Psoas muscle (tissue), 8 donors: Measurements from ENCODE around the gene ARNT2. TPM values are rescaled to one million over a fixed set of nuclear protein-coding genes. Genes with fewer than 3 reads are reported as not detected.

Experiments used
- ATAC-seq, 4 donors: fragments of 200-7000 bp; cut with Tn5 transposase; one replicate each; pipeline ENCODE4 v1.9.1; 2020; ENCODE audit warnings: moderate library complexity in 3 of 4, mild to moderate bottlenecking in 2 of 4
- DNase-seq, 2 donors: peaks; one replicate each; pipeline ENCODE4 v3.0.0-alpha.2; 2020
- H3K27ac ChIP-seq: fragments of 200-600 bp; one replicate; pipeline ENCODE4 v1.8.0; 2022
- H3K27me3 ChIP-seq, 3 donors: fragments of 200-600 bp in 1 of 3; one replicate each; pipeline versions ENCODE4 v1.6.1 to v1.8.0; 2013 to 2022; ENCODE audit warnings: low read length in 2 of 3, mild to moderate bottlenecking in 2 of 3, moderate library complexity in 1 of 3; ENCODE audit not compliant: insufficient read depth in 3 of 3
- H3K36me3 ChIP-seq, 2 donors: fragments of 200-600 bp in 1 of 2; one replicate each; pipeline versions ENCODE4 v1.6.1 to v1.8.0; 2013 to 2022; ENCODE audit warnings: low read depth in 1 of 2, mild to moderate bottlenecking in 1 of 2, moderate library complexity in 1 of 2; ENCODE audit not compliant: insufficient read depth in 1 of 2
- H3K4me1 ChIP-seq: fragments of 200-600 bp; one replicate; pipeline ENCODE4 v1.8.0; 2022
- H3K4me3 ChIP-seq: fragments of 200-600 bp; one replicate; pipeline ENCODE4 v1.8.0; 2022; ENCODE audit warnings: mild to moderate bottlenecking
- H3K9me3 ChIP-seq: fragments of 200-600 bp; one replicate; pipeline ENCODE4 v1.8.0; 2022
- WGBS, 3 donors: extraction: QIAGEN DNeasy Blood & Tissue Kit; methylation state at CpG; one replicate each; pipeline versions ENCODE4 v1.1.6 to v1.1.7; 2013; 5-methylcytosine and 5-hydroxymethylcytosine counted together
- intact Hi-C, 2 donors: fragments of 100-400 bp; cut with DNase I; formaldehyde crosslinking; loops; one replicate each; pipeline versions ENCODE4 v1.11.0 to v1.14.2; 2022
- polyA plus RNA-seq, 3 donors: library from polyadenylated mRNA; stranded (reverse); fragments of 200-250 nt; gene quantifications; one replicate each; pipeline ENCODE4 v1.2.3, GENCODE V29; 2013
- total RNA-seq, 4 donors: library from RNA; stranded (reverse); fragmentation: NEBNext Ultra II Directional in 2 of 4; extraction: Animal tissue kit (Norgen Biotek cat#: 25700) in 2 of 4; gene quantifications; one replicate each; pipeline versions ENCODE4 v1.2.1 to v1.2.4, GENCODE V29; 2021 to 2023
- TF ChIP-seq, protein P1 (sequence below): fragments of 200-600 bp; IDR thresholded peaks from one replicate; pipeline ENCODE4 v1.8.0; 2022; ENCODE audit warnings: antibody characterized with exemption
- donor health status: healthy with polysubstance abuse.
- donor health status: DM: no; HTN: no; CAD: no; lungs with moderate emphysema.
- donor health status: Bipolar disorder and iron deficiency.
- donor health status: healthy.
- donor health status: DM: yes; HTN: yes; CAD: no.
- donor health status: DM: no; HTN: no; CAD: no.
- donor health status: DM: no; HTN: no; CAD: no.
- donor health status: DM: yes; HTN: yes; CAD: no.

The ARNT2 gene
- total and polyA plus RNA-seq, 7 donors = 0.09 to 12.2 (median 4.4) TPM

DNA sequence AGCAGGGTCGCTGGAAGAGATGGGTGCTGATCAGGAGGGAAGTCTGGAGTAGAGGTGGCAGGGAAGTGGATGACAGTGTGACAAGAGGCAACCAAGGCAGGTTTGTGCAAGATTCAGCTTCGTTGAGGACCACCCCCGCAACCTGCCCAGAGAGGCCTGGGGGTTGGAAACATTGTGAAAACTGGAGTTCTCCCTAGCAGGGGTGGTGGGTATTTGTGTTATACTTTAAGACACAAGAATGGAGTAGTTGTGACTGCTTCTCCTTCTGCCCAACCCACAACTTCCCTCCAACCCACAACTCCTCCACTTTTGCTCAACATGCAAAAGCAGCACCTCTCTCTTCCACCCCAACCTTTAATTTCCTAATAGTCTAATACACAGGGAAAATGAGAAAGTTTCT, 8.6 kb upstream of the ARNT2 start:
- intact Hi-C loops = no loop called here
- DNase-seq (no peak), ATAC-seq (no peak)
- WGBS, 3 donors = 78 to 90% (median 87%) methylated on average over 3 of the region's 3 CpGs
- H3K4me3 ChIP-seq = no peak overlapping the region
- H3K27me3 ChIP-seq = no peaks in the 10 kb centered on the region
- H3K27ac ChIP-seq = no peak overlapping the region
- H3K9me3 ChIP-seq = no peaks in the 10 kb centered on the region
- no peaks in the 10 kb centered on the region for H3K4me1 ChIP-seq
- H3K36me3 ChIP-seq = no peaks in the 10 kb centered on the region
- TF ChIP-seq, protein P1, sequence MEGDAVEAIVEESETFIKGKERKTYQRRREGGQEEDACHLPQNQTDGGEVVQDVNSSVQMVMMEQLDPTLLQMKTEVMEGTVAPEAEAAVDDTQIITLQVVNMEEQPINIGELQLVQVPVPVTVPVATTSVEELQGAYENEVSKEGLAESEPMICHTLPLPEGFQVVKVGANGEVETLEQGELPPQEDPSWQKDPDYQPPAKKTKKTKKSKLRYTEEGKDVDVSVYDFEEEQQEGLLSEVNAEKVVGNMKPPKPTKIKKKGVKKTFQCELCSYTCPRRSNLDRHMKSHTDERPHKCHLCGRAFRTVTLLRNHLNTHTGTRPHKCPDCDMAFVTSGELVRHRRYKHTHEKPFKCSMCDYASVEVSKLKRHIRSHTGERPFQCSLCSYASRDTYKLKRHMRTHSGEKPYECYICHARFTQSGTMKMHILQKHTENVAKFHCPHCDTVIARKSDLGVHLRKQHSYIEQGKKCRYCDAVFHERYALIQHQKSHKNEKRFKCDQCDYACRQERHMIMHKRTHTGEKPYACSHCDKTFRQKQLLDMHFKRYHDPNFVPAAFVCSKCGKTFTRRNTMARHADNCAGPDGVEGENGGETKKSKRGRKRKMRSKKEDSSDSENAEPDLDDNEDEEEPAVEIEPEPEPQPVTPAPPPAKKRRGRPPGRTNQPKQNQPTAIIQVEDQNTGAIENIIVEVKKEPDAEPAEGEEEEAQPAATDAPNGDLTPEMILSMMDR = no peak

DNA sequence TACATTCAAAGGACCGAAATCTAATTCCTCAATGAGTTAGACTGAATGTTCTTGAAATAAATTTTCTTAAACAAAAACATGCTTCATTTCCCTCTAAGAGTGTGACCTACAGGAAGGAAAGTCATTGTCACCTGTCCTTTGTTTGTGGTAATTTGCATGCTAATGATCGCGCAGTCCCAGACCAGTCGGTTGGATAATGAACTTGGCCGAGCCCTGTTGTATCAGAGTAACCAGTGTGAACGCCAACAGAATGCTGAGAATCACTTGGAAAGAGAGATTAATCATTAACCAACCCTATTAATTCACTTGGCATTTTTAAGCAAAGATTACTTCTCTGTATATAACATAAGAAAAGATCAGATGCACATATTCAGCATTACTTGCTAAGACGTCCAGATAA, 8.1 kb upstream of the ARNT2 start:
- no peak for ATAC-seq
- Histone ChIP-seq H3K36me3 (no peaks in the 10 kb centered on the region), H3K9me3 (no peaks in the 10 kb centered on the region), H3K4me1 (no peaks in the 10 kb centered on the region), H3K27ac (no peak overlapping the region), H3K4me3 (no peak overlapping the region), H3K27me3 (no peaks in the 10 kb centered on the region)
- WGBS, 3 donors = 73 to 79% (median 77%) methylated on average over 7 of the region's 7 CpGs
- no peak for DNase-seq
- intact Hi-C loops = no loop called here
- TF ChIP-seq, protein P1 = no peak

DNA sequence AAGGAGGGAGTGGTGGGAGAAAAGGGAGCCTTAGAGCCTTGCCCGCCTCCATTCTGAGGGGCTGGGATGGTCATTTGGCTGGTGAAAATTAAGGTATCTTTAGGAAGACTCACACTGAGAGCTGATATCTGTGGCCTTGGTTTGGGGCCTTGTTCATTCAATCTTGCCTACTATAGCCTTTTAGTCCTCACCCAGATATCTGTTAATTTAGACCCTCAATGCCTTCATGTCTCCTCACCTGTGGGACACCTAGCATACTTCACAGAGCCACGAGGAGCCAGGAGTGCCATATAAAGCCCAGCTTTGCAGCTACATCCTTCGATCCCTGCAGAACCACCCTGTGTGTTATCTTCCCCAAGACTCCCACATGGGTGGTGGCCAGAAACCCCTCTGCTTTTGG, 4.7 kb upstream of the ARNT2 start:
- intact Hi-C loops = no loop called here
- ATAC-seq = no peak
- H3K4me1 ChIP-seq = peaks cover 6% of the 10 kb centered on the region

DNA sequence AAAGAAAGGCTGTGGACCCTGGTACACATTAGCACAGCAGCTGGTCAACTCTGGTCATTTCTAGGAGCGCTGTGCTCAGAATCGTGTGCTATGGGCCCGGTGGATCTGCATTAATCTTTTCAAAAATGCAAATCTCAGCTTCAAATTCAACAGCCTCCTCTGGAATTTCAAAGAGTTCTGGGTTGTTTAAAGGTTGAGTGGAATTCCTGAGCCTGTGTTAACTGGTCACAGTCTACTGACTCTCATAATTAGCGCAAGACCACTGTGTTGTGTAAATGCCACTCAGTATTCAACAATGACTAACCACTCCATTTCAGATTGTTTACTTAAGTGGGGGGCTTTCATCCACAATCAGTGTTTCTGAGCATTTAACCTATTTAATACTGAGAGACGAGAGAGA, 2.7 kb upstream of the ARNT2 start:
- DNase-seq (no peak), ATAC-seq (no peak)
- 85 to 92% (median 90%) methylated on average over 5 of the region's 5 CpGs for WGBS, 3 donors
- Histone ChIP-seq H3K9me3 (no peaks in the 10 kb centered on the region), H3K4me1 (peaks cover 11% of the 10 kb centered on the region), H3K27ac (no peak overlapping the region), H3K27me3 (no peaks in the 10 kb centered on the region), H3K36me3 (no peaks in the 10 kb centered on the region), H3K4me3 (no peak overlapping the region)
- intact Hi-C loops = loop anchor here in 1 of 2 donors (10.0 kb wide), 1 partner anchor 77 kb away; no protein-coding TSS in a partner anchor
- TF ChIP-seq, protein P1 = no peak

More for the DNA sequence above, 4.7 kb upstream of the ARNT2 start:
- H3K27ac ChIP-seq = no peak overlapping the region
- WGBS, 3 donors = 88 to 93% (median 91%) methylated on average over 3 of the region's 3 CpGs
- H3K9me3 ChIP-seq = no peaks in the 10 kb centered on the region
- H3K4me3 ChIP-seq = no peak overlapping the region
- H3K36me3 ChIP-seq = no peaks in the 10 kb centered on the region
- TF ChIP-seq, protein P1 = no peak
- no peak for DNase-seq
- H3K27me3 ChIP-seq = no peaks in the 10 kb centered on the region

DNA sequence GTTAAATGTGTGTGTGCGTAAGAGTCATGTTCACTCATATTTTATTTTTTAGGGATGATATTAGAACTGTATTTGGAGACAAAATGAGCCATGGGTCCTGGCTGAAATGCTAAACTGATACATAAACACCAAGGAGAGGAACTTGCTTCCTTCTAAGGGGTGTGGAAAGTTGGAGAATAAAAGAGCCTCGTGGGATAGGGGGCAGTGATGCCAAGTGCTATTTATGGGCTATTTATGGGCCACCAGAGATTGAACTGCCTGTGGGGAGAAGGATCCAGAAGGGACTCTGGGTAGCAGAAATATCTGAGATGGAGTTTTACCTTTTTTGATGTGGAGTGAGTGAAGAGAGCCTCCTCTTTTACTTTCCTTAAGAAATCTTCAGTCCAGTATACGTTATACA, 1.8 kb upstream of the ARNT2 start:
- Histone ChIP-seq H3K27ac (no peak overlapping the region), H3K36me3 (no peaks in the 10 kb centered on the region), H3K27me3 (no peaks in the 10 kb centered on the region), H3K4me1 (peaks cover 11% of the 10 kb centered on the region), H3K9me3 (no peaks in the 10 kb centered on the region), H3K4me3 (no peak overlapping the region)
- WGBS, 3 donors = 57 to 65% (median 64%) methylated on average over 3 of the region's 3 CpGs
- TF ChIP-seq, protein P1 = no peak
- ATAC-seq (no peak), DNase-seq (no peak)
- intact Hi-C loops = loop anchor here in 1 of 2 donors (10.0 kb wide), 1 partner anchor 78 kb away; no protein-coding TSS in a partner anchor
